Neural progenitor cell (in vitro differentiated cells): ENCODE measurements around the gene ASB2. TPM values are rescaled to one million over a fixed set of nuclear protein-coding genes. Genes with fewer than 3 reads are reported as not detected.

Experiments
- DNase-seq: peaks from one replicate; pipeline ENCODE4 v3.0.0-alpha.2; 2016; ENCODE audit warnings: low spot score
- H2AFZ ChIP-seq: fragments of 200-600 bp; sonication (generic); replicated peaks from 2 replicates; pipeline ENCODE4 v1.6.1; 2016; ENCODE audit warnings: antibody characterized with exemption
- H3F3A ChIP-seq: fragments of 200-600 bp; sonication (generic); 2 replicates; pipeline ENCODE4 v1.6.1; 2016; ENCODE audit warnings: antibody characterized with exemption, low read depth
- H3K27ac ChIP-seq: fragments of 200-600 bp; sonication (generic); 2 replicates; pipeline ENCODE4 v1.5.1; 2016; ENCODE audit warnings: mild to moderate bottlenecking
- H3K27me3 ChIP-seq: fragments of 200-600 bp; sonication (generic); 2 replicates; pipeline ENCODE4 v1.6.1; 2016; ENCODE audit warnings: mild to moderate bottlenecking, moderate library complexity
- H3K36me3 ChIP-seq: fragments of 200-600 bp; sonication (generic); 2 replicates; pipeline ENCODE4 v1.5.1; 2016
- H3K4me1 ChIP-seq: fragments of 200-600 bp; sonication (generic); 2 replicates; pipeline ENCODE4 v1.6.1; 2016; ENCODE audit warnings: mixed run types
- H3K4me2 ChIP-seq: fragments of 200-600 bp; sonication (generic); 2 replicates; pipeline ENCODE4 v1.6.1; 2016
- H3K4me3 ChIP-seq: fragments of 200-600 bp; sonication (generic); 2 replicates; pipeline ENCODE4 v1.5.1; 2016
- H3K79me2 ChIP-seq: fragments of 200-600 bp; sonication (generic); 2 replicates; pipeline ENCODE4 v1.6.1; 2016; ENCODE audit warnings: low read depth
- H3K9ac ChIP-seq: fragments of 200-600 bp; sonication (generic); 2 replicates; pipeline ENCODE4 v1.6.1; 2016
- H3K9me3 ChIP-seq: fragments of 200-600 bp; sonication (generic); 2 replicates; pipeline ENCODE4 v1.5.1; 2016; ENCODE audit warnings: low read depth
- H4K20me1 ChIP-seq: fragments of 200-600 bp; sonication (generic); 2 replicates; pipeline ENCODE4 v1.6.1; 2016; ENCODE audit warnings: low read depth
- H3K27ac Mint-ChIP-seq: 3 replicates; pipeline ENCODE4 v1.8.0; 2021; ENCODE audit warnings: mixed read lengths
- H3K27me3 Mint-ChIP-seq: 2 replicates; pipeline ENCODE4 v1.8.0; 2022; ENCODE audit warnings: low read depth, mild to moderate bottlenecking, inconsistent platforms, moderate library complexity, mixed read lengths; ENCODE audit not compliant: insufficient read depth
- H3K36me3 Mint-ChIP-seq: 3 replicates; pipeline ENCODE4 v1.8.0; 2021; ENCODE audit warnings: mixed read lengths
- H3K4me1 Mint-ChIP-seq: 3 replicates; pipeline ENCODE4 v1.8.0; 2021; ENCODE audit warnings: mixed read lengths
- H3K4me3 Mint-ChIP-seq: 3 replicates; pipeline ENCODE4 v1.8.0; 2021; ENCODE audit warnings: mild to moderate bottlenecking, moderate library complexity, mixed read lengths
- H3K9me3 Mint-ChIP-seq: 3 replicates; pipeline ENCODE4 v1.8.0; 2020; ENCODE audit warnings: mixed read lengths
- CTCF ChIP-seq: fragments of 200-600 bp; sonication (generic); IDR thresholded peaks from 2 replicates; pipeline ENCODE4 v1.5.1; 2017; ENCODE audit warnings: antibody characterized with exemption, mild to moderate bottlenecking
- EZH2 ChIP-seq: fragments of 200-600 bp; sonication (generic); IDR thresholded peaks from 2 replicates; pipeline ENCODE4 v1.6.1; 2017; ENCODE audit warnings: antibody characterized with exemption, mild to moderate bottlenecking, moderate library complexity
- EZH2phosphoT487 ChIP-seq: fragments of 200-600 bp; sonication (generic); IDR thresholded peaks from 2 replicates; pipeline ENCODE4 v1.6.1; 2017; ENCODE audit warnings: antibody characterized with exemption
- total RNA-seq: library from RNA; depleted of rRNA; stranded (reverse); fragments of >200 nt; gene quantifications from 2 replicates; pipeline ENCODE4 v1.2.3, GENCODE V29; 2015; ENCODE audit warnings: low replicate concordance

The ASB2 gene
- total RNA-seq, 1 donor from 2014 or later, result not detected

- Mint-ChIP-seq H3K27me3 (peaks cover 7% of the 10 kb centered on the region), H3K9me3 (no peaks in the 10 kb centered on the region), H3K4me1 (peaks cover 35% of the 10 kb centered on the region), H3K27ac (no peak overlapping the region), H3K4me3 (peak overlapping the region; percentile 62), H3K36me3 (no peaks in the 10 kb centered on the region)
- no peaks in the 10 kb centered on the region for H3K79me2 ChIP-seq
- H2AFZ ChIP-seq, result no peak overlapping the region
- no peak overlapping the region for H3K27ac ChIP-seq
- TF ChIP-seq CTCF (no peak), EZH2phosphoT487 (no peak), EZH2 (no peak)
- H3K27me3 ChIP-seq, result no peaks in the 10 kb centered on the region
- no peak for DNase-seq
- H3K4me1 ChIP-seq, result peaks cover 3% of the 10 kb centered on the region
- H3K36me3 ChIP-seq, result no peaks in the 10 kb centered on the region
- no peaks in the 10 kb centered on the region for H3K9me3 ChIP-seq
- H3K4me2 ChIP-seq, result no peak overlapping the region
- H3K4me3 ChIP-seq, result no peak overlapping the region
- H4K20me1 ChIP-seq, result no peaks in the 10 kb centered on the region
- H3K9ac ChIP-seq, result no peak overlapping the region
- no peaks in the 10 kb centered on the region for H3F3A ChIP-seq
These were observed 16.3 kb downstream of the ASB2 start for GRCh38 chr14:93960108-93960475.

- H3K9me3 ChIP-seq, result no peaks in the 10 kb centered on the region
- no peak for DNase-seq
- peak overlapping the region; percentile 54 for H3K27ac Mint-ChIP-seq
- no peaks in the 10 kb centered on the region for H3K9me3 Mint-ChIP-seq
- H4K20me1 ChIP-seq, result no peaks in the 10 kb centered on the region
- no peak overlapping the region for H3K27ac ChIP-seq
- H3K36me3 Mint-ChIP-seq, result no peaks in the 10 kb centered on the region
- H3K79me2 ChIP-seq, result no peaks in the 10 kb centered on the region
- H3K36me3 ChIP-seq, result no peaks in the 10 kb centered on the region
- H2AFZ ChIP-seq, result peak overlapping the region; percentile 45
- peaks cover 42% of the 10 kb centered on the region for H3K4me1 Mint-ChIP-seq
- peaks cover 3% of the 10 kb centered on the region for H3K4me1 ChIP-seq
- peaks cover 7% of the 10 kb centered on the region for H3K27me3 Mint-ChIP-seq
- no peak overlapping the region for H3K9ac ChIP-seq
- no peak overlapping the region for H3K4me2 ChIP-seq
- H3K27me3 ChIP-seq, result no peaks in the 10 kb centered on the region
- no peak overlapping the region for H3K4me3 ChIP-seq
- TF ChIP-seq EZH2, result no peak
- no peak for TF ChIP-seq EZH2phosphoT487
- no peak for TF ChIP-seq CTCF
- no peaks in the 10 kb centered on the region for H3F3A ChIP-seq
- H3K4me3 Mint-ChIP-seq, result peak overlapping the region; percentile 39
These were observed 16.9 kb downstream of the ASB2 start for GRCh38 chr14:93959239-93960107.

- no peak overlapping the region for H3K4me2 ChIP-seq
- Mint-ChIP-seq H3K27ac (peak overlapping the region; percentile 54), H3K4me3 (peak overlapping the region; percentile 39), H3K36me3 (no peaks in the 10 kb centered on the region), H3K9me3 (no peaks in the 10 kb centered on the region), H3K27me3 (peaks cover 7% of the 10 kb centered on the region), H3K4me1 (peaks cover 47% of the 10 kb centered on the region)
- no peak for TF ChIP-seq CTCF
- no peak for TF ChIP-seq EZH2
- no peak for TF ChIP-seq EZH2phosphoT487
- H3K79me2 ChIP-seq, result no peaks in the 10 kb centered on the region
- no peak for DNase-seq
- no peak overlapping the region for H2AFZ ChIP-seq
- no peaks in the 10 kb centered on the region for H3F3A ChIP-seq
- H3K9me3 ChIP-seq, result no peaks in the 10 kb centered on the region
- no peak overlapping the region for H3K9ac ChIP-seq
- no peaks in the 10 kb centered on the region for H3K36me3 ChIP-seq
- H3K27ac ChIP-seq, result no peak overlapping the region
- H3K4me3 ChIP-seq, result no peak overlapping the region
- no peaks in the 10 kb centered on the region for H4K20me1 ChIP-seq
- H3K27me3 ChIP-seq, result no peaks in the 10 kb centered on the region
- peaks cover 3% of the 10 kb centered on the region for H3K4me1 ChIP-seq
These were observed 17.7 kb downstream of the ASB2 start for GRCh38 chr14:93958567-93959238.
